ENCODE results near the gene RIMS1. TPM values are rescaled to one million over a fixed set of nuclear protein-coding genes. Genes with fewer than 3 reads are reported as not detected.

Gene RIMS1
- total RNA-seq, 1 donor from 2014 or later: 466 TPM

- DNase-seq (ENCODE audit: low spot score in 2 of 2) (no peak), FAIRE-seq (peak; percentile 56)
Measured at GRCh38 chr6:72083976-72084375, 197.6 kb downstream of the RIMS1 start.

- peak; percentile 98 for FAIRE-seq
- no peak for DNase-seq (ENCODE audit: low spot score in 2 of 2)
Measured at GRCh38 chr6:72084992-72085569, 198.7 kb downstream of the RIMS1 start.

- no peak for FAIRE-seq
- DNase-seq (ENCODE audit: low spot score in 2 of 2): no peak
Measured at GRCh38 chr6:72094506-72094905, 208.2 kb downstream of the RIMS1 start.

- DNase-seq (ENCODE audit: low spot score in 2 of 2): no peak
- no peak for FAIRE-seq
Measured at GRCh38 chr6:72102561-72102960, 216.2 kb downstream of the RIMS1 start.

GRCh38 chr6:72111611-72112010 is 225.3 kb downstream of the RIMS1 start:
- DNase-seq (ENCODE audit: low spot score in 2 of 2) (no peak), FAIRE-seq (no peak)

GRCh38 chr6:72130327-72130726 is 244.0 kb downstream of the RIMS1 start:
- FAIRE-seq (no peak), DNase-seq (ENCODE audit: low spot score in 2 of 2) (no peak)

- FAIRE-seq (no peak), DNase-seq (ENCODE audit: low spot score in 2 of 2) (no peak)
Measured at GRCh38 chr6:72132427-72132826, 246.1 kb downstream of the RIMS1 start.

- FAIRE-seq: no peak
- no peak for DNase-seq (ENCODE audit: low spot score in 2 of 2)
Measured at GRCh38 chr6:72132851-72133250, 246.5 kb downstream of the RIMS1 start.

- DNase-seq (ENCODE audit: low spot score in 2 of 2): no peak
- no peak for FAIRE-seq
Measured at GRCh38 chr6:72133324-72133723, 247.0 kb downstream of the RIMS1 start.

GRCh38 chr6:72140795-72141194 is 254.4 kb downstream of the RIMS1 start:
- FAIRE-seq (no peak), DNase-seq (ENCODE audit: low spot score in 2 of 2) (no peak)

GRCh38 chr6:72149715-72150114 is 263.4 kb downstream of the RIMS1 start:
- no peak for FAIRE-seq
- no peak for DNase-seq (ENCODE audit: low spot score in 2 of 2)

- DNase-seq (ENCODE audit: low spot score in 2 of 2): no peak
- FAIRE-seq: no peak
Measured at GRCh38 chr6:72151742-72152141, 265.4 kb downstream of the RIMS1 start.

GRCh38 chr6:72175916-72176315 is 289.6 kb downstream of the RIMS1 start:
- FAIRE-seq: no peak
- no peak for DNase-seq (ENCODE audit: low spot score in 2 of 2)

- no peak for FAIRE-seq
Measured at GRCh38 chr6:72182337-72183246, 296.2 kb downstream of the RIMS1 start.

GRCh38 chr6:72203983-72204382 is 317.6 kb downstream of the RIMS1 start:
- no peak for FAIRE-seq

More at GRCh38 chr6:72182337-72183246, 296.2 kb downstream of the RIMS1 start:
- peak; percentile 34 to 35 for DNase-seq (ENCODE audit: low spot score in 2 of 2)

GRCh38 chr6:72205500-72205899 is 319.1 kb downstream of the RIMS1 start:
- FAIRE-seq (no peak), DNase-seq (ENCODE audit: low spot score in 2 of 2) (no peak)

More at GRCh38 chr6:72203983-72204382, 317.6 kb downstream of the RIMS1 start:
- no peak for DNase-seq (ENCODE audit: low spot score in 2 of 2)

- FAIRE-seq: no peak
Measured at GRCh38 chr6:72206606-72207005, 320.3 kb downstream of the RIMS1 start.

GRCh38 chr6:72212686-72213085 is 326.3 kb downstream of the RIMS1 start:
- FAIRE-seq (no peak), DNase-seq (ENCODE audit: low spot score in 2 of 2) (no peak)

More at GRCh38 chr6:72206606-72207005, 320.3 kb downstream of the RIMS1 start:
- no peak for DNase-seq (ENCODE audit: low spot score in 2 of 2)

- no peak for DNase-seq (ENCODE audit: low spot score in 2 of 2)
- no peak for FAIRE-seq
Measured at GRCh38 chr6:72213654-72214053, 327.3 kb downstream of the RIMS1 start.

GRCh38 chr6:72216222-72217068 is 330.1 kb downstream of the RIMS1 start:
- FAIRE-seq: no peak

GRCh38 chr6:72217626-72218025 is 331.3 kb downstream of the RIMS1 start:
- FAIRE-seq (no peak), DNase-seq (ENCODE audit: low spot score in 2 of 2) (no peak)

More at GRCh38 chr6:72216222-72217068, 330.1 kb downstream of the RIMS1 start:
- DNase-seq (ENCODE audit: low spot score in 2 of 2): no peak
